ENCODE data around the gene CITED2. TPM values are rescaled to one million over a fixed set of nuclear protein-coding genes. Genes with fewer than 3 reads are reported as not detected.

Gene CITED2
- total RNA-seq, 3 donors from 2014 or later (not counting 1 experiment from before 2014, with no cell fraction given): 89.8 to 152 (median 112) TPM

DNA sequence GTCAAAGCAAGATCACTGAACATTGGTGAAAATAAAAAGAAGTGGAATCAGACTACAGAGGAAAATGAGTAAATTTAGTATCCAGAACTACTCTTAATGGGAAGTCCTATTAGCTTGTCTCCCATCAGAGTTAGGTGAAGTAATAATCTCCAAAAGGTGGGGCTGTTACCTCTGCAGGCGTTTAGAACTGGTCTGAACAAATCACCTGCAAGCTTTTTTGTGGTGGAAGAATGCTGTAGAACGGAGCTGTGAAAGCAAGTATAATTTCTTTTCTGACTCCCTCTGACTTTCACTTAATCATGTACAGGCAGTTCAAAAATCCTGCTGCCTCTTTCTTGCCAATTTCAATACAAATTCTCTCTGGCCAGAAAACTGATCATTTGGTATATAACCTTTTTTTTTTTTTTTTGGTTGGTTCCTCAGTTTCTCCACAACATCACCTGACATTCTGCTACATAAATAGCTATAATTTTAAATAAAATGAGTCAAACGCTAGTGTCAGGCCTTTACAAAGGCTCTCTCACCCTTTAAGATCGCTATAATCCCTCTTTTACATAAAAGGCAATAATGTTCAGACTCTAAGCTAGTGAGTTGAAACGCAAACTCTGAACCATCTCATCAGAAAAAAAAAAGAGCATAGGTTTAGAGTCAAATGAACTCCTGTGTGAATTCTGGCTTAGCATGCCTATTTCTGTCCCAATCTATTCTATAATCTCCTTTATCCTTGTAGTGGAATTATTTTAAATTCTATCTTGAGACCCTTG lies 38.8 kb downstream of the CITED2 start:
- Histone ChIP-seq H3K27ac (ENCODE audit: low read length) (no peak overlapping the region), H3K36me3 (ENCODE audit: control insufficient read depth, insufficient read depth, low read length) (no peaks in the 10 kb centered on the region), H3K27me3 (ENCODE audit: control insufficient read depth, insufficient read depth, low read length) (no peaks in the 10 kb centered on the region), H3K4me1 (ENCODE audit: control insufficient read depth, insufficient read depth, low read length) (no peaks in the 10 kb centered on the region), H3K9me3 (ENCODE audit: control insufficient read depth, insufficient read depth, low read length) (no peaks in the 10 kb centered on the region), H3K4me3 (ENCODE audit: low read length) (no peak overlapping the region)
- Mint-ChIP-seq H3K9me3 (no peaks in the 10 kb centered on the region), H3K36me3 (no peaks in the 10 kb centered on the region), H3K27me3 (ENCODE audit: low read depth in 2 of 2) (no peaks in the 10 kb centered on the region), H3K4me1 (no peaks in the 10 kb centered on the region), H3K27ac (no peak overlapping the region), H3K4me3 (no peak overlapping the region)
- intact Hi-C loops (cut with micrococcal nuclease): no loop called here
- no peak for ATAC-seq
- no peak for DNase-seq
- TF ChIP-seq, protein P1, sequence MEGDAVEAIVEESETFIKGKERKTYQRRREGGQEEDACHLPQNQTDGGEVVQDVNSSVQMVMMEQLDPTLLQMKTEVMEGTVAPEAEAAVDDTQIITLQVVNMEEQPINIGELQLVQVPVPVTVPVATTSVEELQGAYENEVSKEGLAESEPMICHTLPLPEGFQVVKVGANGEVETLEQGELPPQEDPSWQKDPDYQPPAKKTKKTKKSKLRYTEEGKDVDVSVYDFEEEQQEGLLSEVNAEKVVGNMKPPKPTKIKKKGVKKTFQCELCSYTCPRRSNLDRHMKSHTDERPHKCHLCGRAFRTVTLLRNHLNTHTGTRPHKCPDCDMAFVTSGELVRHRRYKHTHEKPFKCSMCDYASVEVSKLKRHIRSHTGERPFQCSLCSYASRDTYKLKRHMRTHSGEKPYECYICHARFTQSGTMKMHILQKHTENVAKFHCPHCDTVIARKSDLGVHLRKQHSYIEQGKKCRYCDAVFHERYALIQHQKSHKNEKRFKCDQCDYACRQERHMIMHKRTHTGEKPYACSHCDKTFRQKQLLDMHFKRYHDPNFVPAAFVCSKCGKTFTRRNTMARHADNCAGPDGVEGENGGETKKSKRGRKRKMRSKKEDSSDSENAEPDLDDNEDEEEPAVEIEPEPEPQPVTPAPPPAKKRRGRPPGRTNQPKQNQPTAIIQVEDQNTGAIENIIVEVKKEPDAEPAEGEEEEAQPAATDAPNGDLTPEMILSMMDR (IDR thresholded peaks at IDR 0.05): no peak
- WGBS (ENCODE audit: insufficient coverage): 93% methylated on average over 4 of the region's 5 CpGs

GRCh38 chr6:139334806-139335446 lies 39.5 kb downstream of the CITED2 start:
- TF ChIP-seq, protein P1 (IDR thresholded peaks at IDR 0.05): no peak
- H3K27ac Mint-ChIP-seq: peak overlapping the region in 1 of 2 donors; percentile 19
- Histone ChIP-seq H3K27ac (ENCODE audit: low read length) (no peak overlapping the region), H3K36me3 (ENCODE audit: control insufficient read depth, insufficient read depth, low read length) (no peaks in the 10 kb centered on the region), H3K4me3 (ENCODE audit: low read length) (no peak overlapping the region), H3K9me3 (ENCODE audit: control insufficient read depth, insufficient read depth, low read length) (no peaks in the 10 kb centered on the region), H3K27me3 (ENCODE audit: control insufficient read depth, insufficient read depth, low read length) (no peaks in the 10 kb centered on the region), H3K4me1 (ENCODE audit: control insufficient read depth, insufficient read depth, low read length) (no peaks in the 10 kb centered on the region)
- no peaks in the 10 kb centered on the region for H3K9me3 Mint-ChIP-seq
- H3K4me1 Mint-ChIP-seq: no peaks in the 10 kb centered on the region
- DNase-seq (no peak), ATAC-seq (no peak)
- H3K4me3 Mint-ChIP-seq: no peak overlapping the region
- no peaks in the 10 kb centered on the region for H3K27me3 Mint-ChIP-seq (ENCODE audit: low read depth in 2 of 2)
- 95% methylated on average over 4 of the region's 5 CpGs for WGBS (ENCODE audit: insufficient coverage)
- intact Hi-C loops (cut with micrococcal nuclease): no loop called here
- no peaks in the 10 kb centered on the region for H3K36me3 Mint-ChIP-seq

- intact Hi-C loops (cut with micrococcal nuclease): no loop called here
- Mint-ChIP-seq H3K4me1 (peaks cover 5% of the 10 kb centered on the region in 2 donors), H3K4me3 (no peak overlapping the region), H3K27ac (no peak overlapping the region), H3K27me3 (ENCODE audit: low read depth in 2 of 2) (no peaks in the 10 kb centered on the region), H3K9me3 (no peaks in the 10 kb centered on the region), H3K36me3 (no peaks in the 10 kb centered on the region)
- Histone ChIP-seq H3K36me3 (ENCODE audit: control insufficient read depth, insufficient read depth, low read length) (no peaks in the 10 kb centered on the region), H3K4me3 (ENCODE audit: low read length) (no peak overlapping the region), H3K4me1 (ENCODE audit: control insufficient read depth, insufficient read depth, low read length) (no peaks in the 10 kb centered on the region), H3K27ac (ENCODE audit: low read length) (no peak overlapping the region), H3K27me3 (ENCODE audit: control insufficient read depth, insufficient read depth, low read length) (no peaks in the 10 kb centered on the region), H3K9me3 (ENCODE audit: control insufficient read depth, insufficient read depth, low read length) (no peaks in the 10 kb centered on the region)
- 83% methylated on average over 3 of the region's 3 CpGs for WGBS (ENCODE audit: insufficient coverage)
- DNase-seq (no peak), ATAC-seq (no peak)
- TF ChIP-seq, protein P1 (IDR thresholded peaks at IDR 0.05): no peak
Measured at GRCh38 chr6:139330826-139331500, 43.5 kb downstream of the CITED2 start.
